GM19240 (cell line): ENCODE results near the gene ZNF438.
"Not testable (repeated sequence)": the region's sequence is repeated elsewhere in the genome, so short reads cannot be mapped to it uniquely, and the experiment has no call there.

Source experiments
- DNase-seq: peaks from one replicate; pipeline ENCODE4 v3.0.0; 2011; ENCODE audit warnings: low spot score; ENCODE audit not compliant: insufficient read length

The ZNF438 gene

DNA sequence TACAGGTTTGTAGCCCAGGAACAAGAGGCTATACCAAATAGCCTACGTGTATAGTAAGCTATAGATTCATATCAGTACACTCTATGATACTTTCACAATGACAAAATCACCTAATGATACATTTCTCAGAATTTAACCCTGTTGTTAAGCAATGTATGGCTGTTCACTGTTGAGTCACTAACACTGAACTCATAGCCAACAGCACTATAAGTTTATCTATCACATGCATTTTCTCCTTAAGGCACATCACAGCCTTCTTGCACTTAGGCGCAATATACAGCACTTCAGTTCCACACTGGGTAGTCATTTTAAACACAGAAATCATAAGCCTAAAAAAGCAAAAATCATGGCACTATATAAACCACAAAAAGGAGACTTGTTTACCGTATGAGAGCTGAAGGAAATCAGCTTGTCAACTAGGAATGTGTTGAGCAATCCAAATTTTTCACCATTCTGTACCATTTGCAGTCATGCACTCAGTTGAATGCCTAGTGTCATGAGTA is 45.6 kb downstream of the ZNF438 start:
- DNase-seq, result no peak

DNA sequence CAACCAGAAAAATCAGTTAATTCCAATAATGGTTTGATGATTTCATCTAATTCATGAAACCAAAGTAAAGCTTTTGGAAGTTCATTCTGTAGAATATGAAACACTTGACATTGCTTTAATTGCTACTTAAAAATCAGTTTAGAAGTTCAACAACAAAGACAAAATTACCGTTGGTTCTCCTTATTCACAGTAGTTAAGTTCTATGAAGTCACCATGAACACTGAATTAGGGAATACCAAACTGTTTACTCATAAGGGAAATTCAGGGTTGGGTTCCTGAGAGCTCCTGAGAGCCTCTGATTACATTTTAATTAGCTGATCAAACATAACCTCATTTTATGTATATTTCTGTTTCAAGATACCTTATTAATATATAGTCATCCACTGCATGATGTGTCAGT is 46.2 kb downstream of the ZNF438 start:
- DNase-seq, result no peak

DNA sequence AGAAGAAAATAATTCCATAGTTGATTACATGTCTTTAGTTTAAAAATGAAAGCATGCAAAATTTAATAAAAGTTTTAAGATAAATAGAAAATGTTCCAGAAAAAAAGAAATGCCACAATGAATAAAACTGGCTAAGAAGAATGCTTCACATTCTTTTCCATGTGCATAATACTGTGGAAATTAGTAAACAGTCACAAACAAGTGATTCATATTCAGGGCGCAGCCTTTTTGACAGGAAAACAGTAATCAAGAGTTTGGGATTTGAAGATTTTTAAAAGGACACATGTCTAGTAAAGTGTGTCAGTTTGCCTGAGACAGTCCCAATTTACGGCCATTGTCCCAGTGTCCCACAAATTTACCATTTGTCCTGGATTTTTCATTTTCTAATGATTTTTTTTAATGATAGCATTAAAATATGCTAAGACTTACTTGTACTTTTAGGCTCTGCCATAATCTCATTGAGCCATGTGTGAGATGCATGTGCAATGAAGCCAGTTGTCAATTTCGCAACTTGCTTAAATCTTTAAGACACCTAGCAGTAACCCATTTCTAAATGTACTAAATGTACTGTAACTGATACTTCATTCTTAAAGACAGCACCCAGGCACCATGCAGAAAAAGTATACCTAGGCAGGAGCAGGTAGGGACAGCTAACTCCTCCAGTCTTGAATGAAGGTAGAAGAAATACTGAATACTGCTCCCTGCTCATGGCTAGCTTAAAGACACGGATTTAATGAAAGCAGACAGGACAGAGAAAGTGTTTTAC is 46.9 kb downstream of the ZNF438 start:
- no peak for DNase-seq

DNA sequence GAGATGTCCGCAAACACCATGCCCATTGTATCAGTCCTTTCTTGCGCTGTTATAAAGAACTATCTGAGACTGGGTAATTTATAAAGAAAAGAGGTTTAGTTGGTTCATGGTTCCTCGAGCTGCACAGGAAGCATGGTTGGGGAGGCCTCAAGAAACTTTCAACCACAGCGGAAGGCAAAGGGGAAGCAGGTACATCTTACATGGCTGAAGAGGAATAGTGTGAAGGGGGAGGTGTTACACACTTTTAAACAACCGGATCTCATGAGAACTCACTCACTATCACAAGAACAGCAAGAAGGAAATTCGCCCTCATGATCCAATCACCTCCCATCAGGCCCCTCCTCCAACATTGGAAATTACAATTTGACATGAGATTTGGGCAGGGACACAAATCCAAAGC is 48.5 kb downstream of the ZNF438 start:
- DNase-seq, result not testable (repeated sequence)

DNA sequence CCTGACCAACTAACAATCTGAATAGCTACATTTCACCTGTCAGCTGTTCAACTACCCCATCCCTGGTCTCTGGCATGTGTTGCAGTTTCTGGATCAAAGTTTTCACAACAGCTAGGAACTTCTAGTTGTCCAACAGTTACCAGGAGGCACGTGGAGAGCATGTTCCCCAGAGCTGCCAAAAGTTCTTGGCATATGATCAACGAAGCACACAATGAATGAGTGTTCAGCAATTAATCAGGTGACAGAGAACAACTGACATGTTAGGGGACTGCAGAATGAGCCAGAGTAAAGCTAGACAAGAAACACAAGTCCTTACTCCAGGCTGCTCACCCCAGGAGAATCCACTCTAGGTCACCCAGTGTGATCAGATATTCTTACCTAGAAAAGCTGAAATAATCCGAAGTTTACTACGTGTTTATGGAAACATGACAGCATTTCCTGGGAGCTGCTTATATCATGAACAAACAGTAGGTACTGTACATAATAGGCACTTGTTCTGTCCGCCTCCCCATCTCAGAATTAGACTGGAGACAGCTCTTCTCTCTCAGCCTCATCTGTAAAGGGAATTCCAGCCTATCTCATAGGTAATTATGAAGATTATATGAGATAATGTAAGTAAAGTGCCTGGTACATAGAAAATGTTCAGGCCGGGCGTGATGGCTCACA is 50.6 kb downstream of the ZNF438 start:
- no peak for DNase-seq

DNA sequence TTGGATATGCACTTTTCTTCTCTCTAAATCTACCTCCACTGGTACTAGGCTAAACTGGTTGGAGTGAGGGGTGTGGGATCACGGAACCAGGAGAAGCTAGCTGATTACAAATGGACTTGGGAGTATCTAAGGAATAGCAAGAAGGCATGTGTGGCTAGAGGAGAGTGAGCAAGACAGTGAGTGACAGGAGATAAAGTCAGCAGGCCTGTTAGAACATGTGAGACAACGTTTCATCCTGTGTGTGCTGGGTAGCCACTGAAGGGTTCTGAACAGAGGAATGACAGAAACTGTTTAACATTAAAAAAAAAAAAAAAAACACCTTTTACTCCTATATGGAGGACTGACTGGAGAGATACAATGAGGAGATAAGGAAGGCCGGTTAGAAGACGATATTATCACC is 51.7 kb downstream of the ZNF438 start:
- no peak for DNase-seq

DNA sequence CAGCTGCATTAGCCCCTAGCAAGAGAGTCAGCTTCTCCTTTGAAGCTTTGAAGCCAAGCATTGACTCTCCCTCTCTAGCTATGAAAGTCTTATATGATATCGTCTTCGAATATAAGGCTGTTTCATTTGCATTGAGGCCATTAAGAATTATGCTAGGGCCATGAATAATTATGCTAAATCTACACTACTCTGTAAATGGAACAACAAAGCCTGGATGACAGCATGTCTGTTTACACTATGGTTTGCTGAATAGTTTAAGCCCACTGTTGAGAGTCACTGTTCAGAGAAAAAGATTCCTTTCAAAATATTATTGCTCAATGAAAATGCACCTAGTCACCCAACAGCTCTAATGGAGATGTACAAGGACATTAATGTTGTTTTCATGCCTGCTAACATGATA is 52.8 kb downstream of the ZNF438 start:
- no peak for DNase-seq

DNA sequence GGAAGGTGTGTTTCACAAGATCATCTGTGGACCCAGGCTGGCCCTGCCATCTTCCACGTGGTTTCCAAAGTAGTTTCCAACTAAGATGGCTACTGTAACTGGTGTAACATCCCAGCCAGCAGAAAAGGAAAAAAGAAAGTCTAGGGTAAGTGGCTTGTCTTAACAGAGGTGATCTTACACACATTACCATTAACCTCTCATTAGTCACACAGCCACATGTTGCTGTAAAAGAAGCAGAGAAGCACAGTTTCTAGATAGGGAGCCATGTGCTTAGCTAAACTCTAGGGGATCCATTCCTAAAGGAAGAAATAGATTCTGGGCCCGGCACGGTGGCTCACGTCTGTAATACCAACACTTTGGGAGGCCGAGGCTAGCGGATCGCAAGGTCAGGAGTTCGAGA is 54.3 kb downstream of the ZNF438 start:
- no peak for DNase-seq

DNA sequence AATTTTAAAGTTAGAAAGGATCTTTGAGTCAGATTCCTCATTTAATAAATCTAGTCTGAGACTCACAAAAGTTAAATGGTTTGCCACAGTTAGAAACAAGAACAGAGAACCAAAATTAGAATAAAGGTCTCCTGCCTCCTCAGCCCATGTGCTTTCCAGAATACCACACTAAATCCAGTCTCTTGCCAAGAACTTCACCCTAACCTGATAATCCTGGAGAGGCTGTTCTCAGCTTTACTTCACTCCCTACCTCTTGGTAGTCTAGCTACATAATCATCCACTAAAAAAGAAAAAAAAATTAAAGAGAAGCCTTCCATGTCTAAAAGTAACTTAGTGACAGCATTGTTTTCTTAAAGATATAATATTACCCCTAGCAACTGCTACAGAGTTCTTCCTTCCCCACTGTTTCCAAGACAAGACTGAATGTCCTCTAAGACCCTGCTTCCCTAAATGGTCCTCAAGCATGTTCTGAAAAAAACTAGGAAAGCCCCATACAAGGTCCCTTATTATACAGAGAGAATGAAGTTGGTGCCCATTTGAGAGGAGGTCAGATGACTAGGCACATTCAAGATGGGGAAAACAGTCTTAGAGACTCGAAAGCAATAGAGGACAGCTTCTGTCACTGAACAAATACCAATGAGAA is 56.8 kb downstream of the ZNF438 start:
- DNase-seq, result no peak

DNA sequence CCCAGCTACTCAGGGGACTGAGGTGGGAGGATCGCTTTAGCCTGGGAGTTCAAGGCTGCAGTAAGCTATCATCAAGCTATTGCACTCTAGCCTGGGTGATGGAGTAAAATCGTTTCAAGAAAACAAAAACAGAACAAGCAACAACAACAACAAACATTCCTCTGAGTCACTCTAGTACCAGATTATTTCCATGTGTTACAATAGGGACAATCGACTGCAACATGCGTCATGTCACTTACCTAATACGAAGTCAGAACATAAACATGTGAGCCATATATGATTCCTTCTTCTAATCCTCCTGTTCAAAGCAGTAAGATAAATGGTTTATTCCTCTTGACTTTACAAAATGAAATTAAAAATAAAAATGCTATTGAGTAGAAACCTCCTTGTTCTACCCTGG is 57.3 kb downstream of the ZNF438 start:
- DNase-seq, result no peak

DNA sequence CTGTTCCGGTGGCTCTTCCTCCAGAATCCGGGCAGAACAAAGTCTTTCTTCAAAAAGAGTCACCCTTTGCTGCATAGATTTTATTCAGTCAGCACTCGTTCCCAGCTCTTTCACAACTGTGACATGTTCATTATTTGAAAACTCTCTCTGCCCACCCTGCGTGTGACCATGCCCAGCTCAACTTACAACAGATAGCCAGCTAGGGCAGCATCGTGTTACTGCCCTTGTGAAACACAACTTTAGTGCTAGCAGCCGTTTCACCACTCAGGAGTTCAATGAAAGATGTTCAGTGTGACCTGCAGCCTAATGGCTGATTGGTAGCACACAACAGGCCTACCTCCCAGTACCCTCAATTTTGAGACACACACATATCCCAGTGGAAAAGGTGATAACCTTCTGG is 57.9 kb downstream of the ZNF438 start:
- DNase-seq, result no peak

DNA sequence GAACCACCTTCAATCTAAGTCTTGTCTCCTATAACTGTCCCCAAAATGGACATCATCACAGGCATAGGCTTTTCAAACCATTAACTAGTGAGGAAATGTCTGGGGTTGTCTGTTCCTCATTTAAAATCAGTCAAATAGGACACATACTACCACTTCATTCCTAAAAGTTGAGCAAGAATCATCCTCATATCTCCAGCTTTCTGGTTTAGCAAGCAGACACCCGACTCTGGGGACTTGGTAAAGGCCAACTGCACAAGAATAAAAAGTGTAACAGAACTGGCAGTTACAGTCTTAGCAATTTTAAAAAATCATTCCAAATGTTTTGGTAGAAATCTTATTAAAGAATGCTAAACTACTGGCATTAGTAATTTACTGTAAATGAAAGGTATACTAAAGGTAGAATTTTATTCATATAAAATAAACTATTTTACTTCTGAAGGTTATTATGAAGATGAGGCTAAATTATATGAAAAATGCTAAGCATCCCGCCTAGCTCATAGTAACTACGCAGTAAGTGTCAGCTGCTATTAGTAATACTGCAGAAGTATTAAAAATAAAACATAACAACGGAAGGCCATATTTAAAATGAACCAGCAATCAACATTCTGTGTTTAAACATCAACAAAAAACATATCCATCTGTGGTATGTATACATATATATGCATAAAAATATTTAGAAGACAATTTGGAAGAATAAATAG is 60.8 kb downstream of the ZNF438 start:
- DNase-seq, result no peak

DNA sequence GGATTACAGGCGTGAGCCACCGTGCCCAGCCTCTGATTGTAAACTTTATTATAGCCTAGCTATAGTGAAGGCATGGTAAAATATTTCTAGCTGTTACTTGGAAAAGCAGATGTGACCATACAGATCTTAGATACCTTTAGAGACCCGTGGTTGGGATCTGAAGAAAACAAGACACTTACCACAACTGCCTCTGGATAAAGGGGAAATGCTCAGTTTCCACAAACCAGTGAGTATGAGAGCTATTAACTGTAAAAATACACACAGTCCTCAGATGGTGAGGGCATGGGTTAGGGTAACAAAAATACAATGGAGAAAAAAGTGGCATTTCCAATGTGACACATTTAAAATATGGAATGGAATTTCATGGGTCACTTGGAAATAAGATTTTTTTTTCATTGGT is 63.0 kb downstream of the ZNF438 start:
- DNase-seq, result no peak

DNA sequence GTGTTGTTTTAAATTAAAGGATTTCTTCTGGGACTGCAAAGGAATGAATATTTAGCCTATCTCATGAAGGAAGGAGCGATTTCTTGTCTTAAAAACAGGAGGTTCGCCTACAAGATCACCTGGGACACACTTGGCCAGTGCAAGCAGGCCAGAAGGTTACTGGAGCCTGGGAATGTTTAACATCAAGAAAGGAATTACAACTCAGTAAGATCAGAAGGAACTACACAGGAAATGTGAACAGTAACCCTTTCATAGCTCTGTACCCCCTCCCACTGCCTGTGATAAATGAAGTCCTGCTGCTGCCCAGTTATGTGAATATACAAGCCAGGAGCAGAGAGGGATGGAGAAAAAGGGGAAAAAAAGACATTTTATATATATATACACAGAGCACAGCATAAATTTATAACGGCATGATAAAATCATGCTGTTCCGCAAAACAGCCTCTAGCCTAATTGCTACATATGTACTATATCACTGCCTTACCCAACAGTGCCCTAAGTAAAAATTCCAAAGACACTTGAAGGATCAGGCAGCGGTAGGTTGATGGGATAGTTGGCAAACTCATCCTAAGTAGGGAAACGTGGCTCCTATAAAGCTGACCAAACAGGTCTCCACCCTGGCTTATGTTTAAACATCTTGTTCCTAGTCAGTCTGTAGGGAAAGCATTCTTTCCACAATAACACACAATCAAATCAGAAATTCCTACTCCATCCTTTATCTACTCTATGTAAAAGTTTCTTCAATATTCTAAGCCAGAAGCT is 63.8 kb downstream of the ZNF438 start:
- DNase-seq, result no peak

DNA sequence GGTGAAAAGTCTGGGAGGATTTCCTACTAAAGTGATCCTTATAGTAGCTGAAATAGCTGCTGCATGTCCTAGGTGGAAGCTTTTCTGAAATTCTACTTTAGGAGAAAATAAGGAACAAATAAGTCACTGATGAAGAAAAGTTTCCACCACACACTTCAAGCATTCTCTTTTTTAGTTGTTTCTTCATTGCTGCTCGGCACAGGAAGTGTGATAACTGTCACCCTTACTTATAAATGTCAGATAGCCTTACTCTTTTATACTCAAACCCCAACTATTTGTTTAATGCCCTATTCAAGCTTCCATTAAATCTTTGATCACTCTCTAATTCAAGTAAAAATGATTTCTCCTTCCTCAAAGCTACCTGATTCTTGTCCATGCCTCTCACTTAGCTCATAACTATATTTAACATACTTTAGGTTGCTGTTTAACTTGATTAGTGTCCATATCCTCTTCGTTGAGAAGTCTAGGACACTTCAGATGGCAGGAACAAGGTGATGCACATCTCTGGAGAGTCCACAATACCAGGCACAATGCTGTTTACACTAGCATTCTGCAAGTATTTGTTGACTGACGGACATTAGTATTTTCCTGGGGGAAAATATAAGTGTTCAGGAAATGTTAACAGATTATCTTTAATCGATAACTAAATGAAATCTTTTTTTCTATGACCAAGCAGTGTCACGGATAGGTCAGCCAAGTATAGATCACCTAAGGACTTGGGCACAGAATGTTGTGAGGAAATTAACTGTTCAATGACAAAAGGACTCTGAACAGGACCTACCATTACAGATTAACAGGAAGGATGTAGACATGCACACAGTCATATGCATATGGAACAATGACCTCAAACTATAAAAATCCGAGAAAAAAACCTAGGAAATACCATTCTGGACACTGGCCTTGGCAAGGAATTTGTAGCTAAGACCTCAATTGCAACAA is 67.4 kb downstream of the ZNF438 start:
- DNase-seq, result no peak

DNA sequence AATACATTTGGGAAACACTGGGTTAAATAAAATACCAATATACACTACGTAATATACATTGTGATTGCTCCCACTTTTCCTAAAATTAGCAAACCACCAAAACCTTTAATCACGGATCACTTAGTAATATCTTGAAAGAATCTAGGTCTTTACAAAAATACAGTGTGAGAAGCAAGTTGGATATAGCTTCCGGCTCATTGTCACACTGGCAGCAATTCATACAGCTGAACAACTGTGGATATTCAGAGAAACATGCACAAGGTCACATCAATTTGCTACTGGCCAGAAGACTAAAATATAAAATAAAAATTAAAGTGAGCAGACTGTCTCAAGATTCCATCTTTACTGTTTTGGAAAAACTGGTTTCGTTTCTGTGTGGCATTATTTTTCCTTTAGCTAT is 69.1 kb downstream of the ZNF438 start:
- no peak for DNase-seq

DNA sequence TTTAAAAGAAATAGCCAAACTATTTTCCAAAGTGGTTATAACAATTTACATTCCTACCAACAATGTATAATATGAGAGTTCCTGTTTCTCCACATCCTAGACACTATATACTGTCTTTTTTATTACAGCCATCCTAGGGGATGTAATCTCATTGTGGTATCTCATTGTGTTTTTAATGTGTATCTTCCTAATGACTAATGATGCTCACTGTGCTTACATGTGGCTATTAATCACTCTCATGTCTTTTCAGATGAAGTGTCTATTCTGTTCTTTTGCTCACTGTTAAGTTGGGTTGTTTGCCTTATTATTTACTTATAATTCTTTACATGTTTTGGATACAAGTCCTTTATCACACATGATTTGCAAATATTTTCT is 71.8 kb downstream of the ZNF438 start:
- DNase-seq, result no peak

DNA sequence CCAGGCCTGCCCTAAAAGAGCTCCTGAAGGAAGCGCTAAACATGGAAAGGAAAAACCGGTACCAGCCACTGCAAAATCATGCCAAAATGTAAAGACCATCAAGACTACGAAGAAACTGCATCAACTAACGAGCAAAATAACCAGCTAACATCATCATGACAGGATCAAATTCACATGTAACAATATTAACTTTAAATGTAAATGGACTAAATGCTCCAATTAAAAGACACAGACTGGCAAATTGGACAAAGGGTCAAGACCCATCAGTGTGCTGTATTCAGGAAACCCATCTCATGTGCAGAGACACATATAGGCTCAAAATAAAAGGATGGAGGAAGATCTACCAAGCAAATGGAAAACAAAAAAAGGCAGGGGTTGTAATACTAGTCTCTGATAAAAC is 82.4 kb downstream of the ZNF438 start:
- DNase-seq, result not testable (repeated sequence)

DNA sequence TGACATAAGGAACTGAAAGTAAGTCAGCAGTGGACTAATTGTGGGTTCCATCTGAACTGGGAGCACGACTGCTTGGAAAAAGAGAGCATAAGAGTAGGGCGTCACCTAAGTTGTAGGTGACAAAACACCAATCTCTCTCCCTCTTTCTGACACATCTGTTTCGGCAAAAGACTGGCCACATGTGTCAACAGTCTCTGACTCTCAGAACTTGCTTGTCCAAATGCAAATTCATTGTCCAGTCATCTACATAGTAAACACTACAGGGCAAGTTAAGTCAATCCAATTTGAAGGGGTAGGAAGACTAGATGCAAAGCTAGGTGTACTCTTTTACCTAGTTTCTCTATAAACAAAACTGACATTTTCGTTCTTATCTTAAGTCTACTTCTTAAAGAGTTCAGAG is 87.7 kb downstream of the ZNF438 start:
- DNase-seq, result no peak

DNA sequence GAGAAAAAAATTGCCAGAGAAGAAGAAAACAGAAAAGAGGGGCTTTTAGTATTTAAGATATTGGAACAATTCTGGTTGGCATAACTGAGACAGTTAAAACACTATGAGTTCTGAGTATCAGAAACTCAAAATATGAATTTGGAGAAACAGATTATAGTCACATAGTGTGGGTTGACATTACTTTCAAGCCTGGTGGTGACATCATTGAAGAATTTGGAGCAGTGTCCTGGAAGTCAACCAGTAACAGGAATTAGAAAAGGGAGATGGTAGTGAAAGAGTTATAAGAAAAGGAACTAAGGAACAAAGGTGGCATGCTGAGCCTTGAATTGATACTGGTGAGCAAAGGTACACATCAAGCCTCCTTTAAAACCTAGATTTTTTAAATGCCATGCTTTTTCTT is 88.2 kb downstream of the ZNF438 start:
- DNase-seq, result no peak
